H1 (cell line): ENCODE measurements around the gene DNAJC27. TPM values are rescaled to one million over a fixed set of nuclear protein-coding genes. Genes with fewer than 3 reads are reported as not detected.

Source experiments
- CTCF ChIA-PET: fragments of 300-600 bp; sonication (Branson Sonifier 250); formaldehyde crosslinking; loops from one replicate; lab custom pipeline; 2021; ENCODE audit not compliant: partially characterized antibody; lab: Charles Lee
- POLR2A ChIA-PET: fragments of 300-600 bp; sonication (Branson Sonifier 250); formaldehyde crosslinking; loops from one replicate; lab custom pipeline; 2021; ENCODE audit warnings: inconsistent platforms; ENCODE audit not compliant: partially characterized antibody; lab: Charles Lee
- DNase-seq, 2 experiments: peaks; one replicate each; pipeline versions ENCODE4 v3.0.0 to v3.0.0-alpha.2; 2010 to 2022; ENCODE audit warnings: low spot score in 2 of 2, low read depth in 1 of 2, mixed read lengths in 1 of 2
- FAIRE-seq: peaks from 2 replicates; lab custom pipeline; 2011; peaks lifted over from hg19 to GRCh38; lab: Jason Lieb, UNC
- H2AFZ ChIP-seq: 2 replicates; pipeline ENCODE4 v1.8.1; 2012; ENCODE audit warnings: low read length, inconsistent platforms
- H2AK5ac ChIP-seq: 2 replicates; pipeline ENCODE4 v1.6.1; 2013; ENCODE audit warnings: low read depth, low read length
- H2BK120ac ChIP-seq: replicated peaks from 2 replicates; pipeline ENCODE3; 2013; ENCODE audit warnings: low read depth, low read length, inconsistent platforms
- H2BK12ac ChIP-seq: 2 replicates; pipeline ENCODE4 v1.6.1; 2013; ENCODE audit warnings: low read depth, low read length
- H2BK15ac ChIP-seq: 2 replicates; pipeline ENCODE4 v1.6.1; 2013; ENCODE audit warnings: low read length
- H2BK20ac ChIP-seq: 2 replicates; pipeline ENCODE4 v1.6.1; 2013; ENCODE audit warnings: low read length
- H2BK5ac ChIP-seq: 2 replicates; pipeline ENCODE4 v1.6.1; 2013; ENCODE audit warnings: low read depth, low read length
- H3K14ac ChIP-seq: 2 replicates; pipeline ENCODE4 v1.6.1; 2013; ENCODE audit warnings: inconsistent platforms; ENCODE audit not compliant: insufficient read length
- H3K18ac ChIP-seq: 2 replicates; pipeline ENCODE4 v1.6.1; 2013; ENCODE audit warnings: low read length; ENCODE audit errors: extremely low read depth
- H3K23ac ChIP-seq: 2 replicates; pipeline ENCODE4 v1.6.1; 2013; ENCODE audit warnings: inconsistent platforms; ENCODE audit not compliant: insufficient read length
- H3K23me2 ChIP-seq: 2 replicates; pipeline ENCODE4 v1.6.1; 2013; ENCODE audit warnings: low read depth, low read length
- H3K27ac ChIP-seq: 2 replicates; pipeline ENCODE4 v1.6.1; 2011; ENCODE audit warnings: low read depth, low read length, inconsistent platforms
- H3K27me3 ChIP-seq, 4 experiments: replicated peaks in 1 of 4; 1 replicate in 1 of 4; 2 replicates in 3 of 4; pipeline versions ENCODE4 v1.6.1 to v1.8.1; 2011 to 2013; ENCODE audit warnings: low read length in 3 of 4, mild to moderate bottlenecking in 3 of 4, inconsistent platforms in 2 of 4, mixed read lengths in 2 of 4, moderate library complexity in 1 of 4; ENCODE audit not compliant: control insufficient read depth in 3 of 4, insufficient read depth in 3 of 4; ENCODE audit errors: extremely low read depth in 1 of 4
- H3K36me3 ChIP-seq, 4 experiments: 2 replicates each; pipeline versions ENCODE4 v1.6.1 to v1.8.1; 2011 to 2013; ENCODE audit warnings: mild to moderate bottlenecking in 4 of 4, low read length in 3 of 4, moderate library complexity in 2 of 4, control low read depth in 1 of 4, inconsistent platforms in 1 of 4; ENCODE audit not compliant: insufficient read depth in 4 of 4, control insufficient read depth in 2 of 4
- H3K4ac ChIP-seq: replicated peaks from 2 replicates; pipeline ENCODE3; 2013; ENCODE audit warnings: low read length, low read depth, mixed read lengths, inconsistent platforms; ENCODE audit not compliant: insufficient read length
- H3K4me1 ChIP-seq, 4 experiments: replicated peaks in 1 of 4; 1 replicate in 1 of 4; 2 replicates in 3 of 4; pipeline versions ENCODE4 v1.6.1 to v1.8.1; 2011 to 2013; ENCODE audit warnings: low read length in 3 of 4, inconsistent platforms in 2 of 4, mixed read lengths in 1 of 4; ENCODE audit not compliant: insufficient read depth in 4 of 4, control insufficient read depth in 3 of 4
- H3K4me2 ChIP-seq, 2 experiments: 2 replicates each; pipeline versions ENCODE4 v1.6.1 to v1.8.1; 2011 to 2013; ENCODE audit warnings: low read depth in 2 of 2, low read length in 2 of 2, control low read depth in 1 of 2, inconsistent platforms in 1 of 2, mild to moderate bottlenecking in 1 of 2; ENCODE audit not compliant: insufficient read depth in 1 of 2
- H3K4me3 ChIP-seq, 4 experiments: fragments of 200-600, 300-600 bp in 1 of 4; sonication (generic), shearing (Covaris generic), sonication (Bioruptor Twin) in 1 of 4; 2 replicates each; pipeline versions ENCODE4 v1.5.1 to v1.8.1; 2011 to 2016; ENCODE audit warnings: low read length in 4 of 4, low read depth in 3 of 4, control low read depth in 2 of 4, inconsistent platforms in 2 of 4, mild to moderate bottlenecking in 2 of 4, mixed read lengths in 1 of 4, moderate library complexity in 1 of 4; ENCODE audit not compliant: insufficient read depth in 2 of 4; ENCODE audit errors: extremely low read depth in 1 of 4
- H3K56ac ChIP-seq: replicated peaks from 2 replicates; pipeline ENCODE3; 2013; ENCODE audit warnings: low read depth, mild to moderate bottlenecking, mixed read lengths, low read length, inconsistent platforms; ENCODE audit not compliant: insufficient read length
- H3K79me1 ChIP-seq: 2 replicates; pipeline ENCODE4 v1.6.1; 2013; ENCODE audit warnings: low read depth, low read length, control low read depth
- H3K79me2 ChIP-seq, 2 experiments: 2 replicates each; pipeline versions ENCODE4 v1.6.1 to v1.8.1; 2012 to 2013; ENCODE audit warnings: low read length in 2 of 2, mild to moderate bottlenecking in 2 of 2, inconsistent platforms in 1 of 2; ENCODE audit not compliant: insufficient read depth in 2 of 2, control insufficient read depth in 1 of 2
- H3K9ac ChIP-seq, 4 experiments: replicated peaks in 1 of 4; 1 replicate in 1 of 4; 2 replicates in 3 of 4; pipeline versions ENCODE4 v1.6.1 to v1.8.1; 2011 to 2013; ENCODE audit warnings: low read depth in 3 of 4, low read length in 3 of 4, control low read depth in 2 of 4, mild to moderate bottlenecking in 2 of 4, moderate library complexity in 2 of 4, inconsistent platforms in 1 of 4; ENCODE audit errors: extremely low read depth in 1 of 4
- H3K9me3 ChIP-seq, 2 experiments: 2 replicates each; pipeline versions ENCODE4 v1.6.1 to v1.8.1; 2012 to 2013; ENCODE audit warnings: mild to moderate bottlenecking in 2 of 2, moderate library complexity in 2 of 2, control low read depth in 1 of 2, inconsistent platforms in 1 of 2, low read depth in 1 of 2, low read length in 1 of 2, mixed read lengths in 1 of 2; ENCODE audit not compliant: insufficient read depth in 2 of 2
- H4K20me1 ChIP-seq, 2 experiments: replicated peaks in 1 of 2; 2 replicates each; pipeline versions ENCODE3 to v1.8.1; 2011 to 2013; ENCODE audit warnings: inconsistent platforms in 2 of 2, low read length in 2 of 2, mild to moderate bottlenecking in 1 of 2; ENCODE audit not compliant: insufficient read depth in 2 of 2, control insufficient read depth in 1 of 2
- H4K5ac ChIP-seq: 2 replicates; pipeline ENCODE4 v1.6.1; 2013; ENCODE audit warnings: low read length, low read depth, mixed read lengths, inconsistent platforms; ENCODE audit not compliant: insufficient read length
- H4K8ac ChIP-seq: 2 replicates; pipeline ENCODE4 v1.8.0; 2013; ENCODE audit warnings: mild to moderate bottlenecking, moderate library complexity, low read length, inconsistent platforms; ENCODE audit not compliant: insufficient read depth; ENCODE audit errors: extremely low read depth
- H4K91ac ChIP-seq: replicated peaks from 2 replicates; pipeline ENCODE3; 2013; ENCODE audit warnings: low read length, mixed read lengths, inconsistent platforms; ENCODE audit not compliant: insufficient read length
- BRCA1 ChIP-seq: IDR thresholded peaks from 2 replicates; pipeline ENCODE4 v1.6.1; 2012; ENCODE audit warnings: low read depth, low read length, improper control_type of control experiment
- CBX5 ChIP-seq: fragments of 300-800, 300-1000 bp; sonication (generic); IDR thresholded peaks from 2 replicates; pipeline ENCODE4 v1.7.1; 2016; ENCODE audit warnings: antibody characterized with exemption, low read length, low read depth
- CEBPB ChIP-seq: IDR thresholded peaks from 2 replicates; pipeline ENCODE4 v1.6.1; 2012; ENCODE audit warnings: low read depth, low read length
- CHD2 ChIP-seq: IDR thresholded peaks from 2 replicates; pipeline ENCODE4 v1.6.1; 2012; ENCODE audit warnings: low read length, improper control_type of control experiment
- NRF1 ChIP-seq: IDR thresholded peaks from 2 replicates; pipeline ENCODE4 v1.6.1; 2011; ENCODE audit warnings: mild to moderate bottlenecking, low read depth, low read length, improper control_type of control experiment
- SP4 ChIP-seq: IDR thresholded peaks from 2 replicates; pipeline ENCODE4 v1.6.1; 2012; ENCODE audit warnings: low read length, inconsistent platforms
- TAF1 ChIP-seq: IDR thresholded peaks from 2 replicates; pipeline ENCODE4 v1.6.1; 2011; ENCODE audit warnings: mild to moderate bottlenecking, low read depth, low read length
- WGBS, 2 experiments: shearing (Covaris generic) in 1 of 2; methylation state at CpG; one replicate each; pipeline versions ENCODE4 v1.1.6 to v1.1.7; 2013 to 2015; ENCODE audit warnings: low lambda C conversion rate in 2 of 2, mixed read lengths in 2 of 2, inconsistent platforms in 1 of 2, low coverage in 1 of 2, missing lambda C conversion rate in 1 of 2; ENCODE audit not compliant: insufficient replicate concordance in 2 of 2, insufficient coverage in 1 of 2, insufficient read length in 1 of 2; ENCODE audit errors: extremely low coverage in 1 of 2, missing lambda C conversion rate in 1 of 2; 5-methylcytosine and 5-hydroxymethylcytosine counted together
- polyA plus RNA-seq, 7 experiments: library from polyadenylated mRNA; depleted of rRNA in 3 of 7; stranded (reverse) in 5 of 7; unstranded in 2 of 7; fragments of >200 nt in 5 of 7; fragments of 200-250 nt in 2 of 7; gene quantifications; 1 replicate in 5 of 7; 2 replicates in 1 of 7; 4 replicates in 1 of 7; pipeline versions ENCODE4 v1.2.1 to v1.2.3, GENCODE V29; 2011 to 2013; ENCODE audit warnings: missing spikeins in 2 of 7, mixed read lengths in 2 of 7
- total RNA-seq: library from RNA; stranded (reverse); fragmentation: NEBNext Ultra II Directional; extraction: Animal tissue kit (Norgen Biotek cat#: 25700); gene quantifications from 2 replicates; pipeline ENCODE4 v1.2.1, GENCODE V29; 2021

DNAJC27 gene
- total and polyA plus RNA-seq, 2 of the 8 experiments (the other 6 are each of a cell fraction or from before 2014, with no cell fraction given) = 1.4 to 4.5 TPM

GRCh38 chr2:24973812-24974211 lies 2.1 kb upstream of the DNAJC27 start:
- Histone ChIP-seq H4K8ac (no peak overlapping the region), H3K9me3 (no peaks in the 10 kb centered on the region), H3K18ac (no peak overlapping the region), H4K91ac (no peak overlapping the region), H3K23me2 (peaks cover 10% of the 10 kb centered on the region), H2BK120ac (no peak overlapping the region), H4K5ac (no peak overlapping the region), H2BK20ac (no peak overlapping the region), H3K79me1 (no peaks in the 10 kb centered on the region), H3K4me2 (no peak overlapping the region), H2BK12ac (no peak overlapping the region), H3K14ac (no peak overlapping the region), H3K23ac (no peak overlapping the region), H4K20me1 (no peaks in the 10 kb centered on the region), H3K27ac (no peak overlapping the region), H2BK15ac (no peak overlapping the region), H3K4me1 (no peaks in the 10 kb centered on the region), H2AFZ (no peak overlapping the region), H3K36me3 (no peaks in the 10 kb centered on the region), H2AK5ac (no peak overlapping the region), H3K4me3 (no peak overlapping the region), H3K79me2 (peaks cover 0 to 6% of the 10 kb centered on the region in 2 experiments; a peak in 1 of 4 replicates), H2BK5ac (no peak overlapping the region), H3K4ac (no peak overlapping the region), H3K27me3 (no peaks in the 10 kb centered on the region), H3K9ac (no peak overlapping the region), H3K56ac (no peak overlapping the region)
- FAIRE-seq (no peak), DNase-seq (no peak)
- CTCF ChIA-PET = interaction anchor here (1.0 to 8.8 kb wide), 5 partner anchors 68 to 222 kb away, joined by 3 to 176 read pairs (median 5); partner anchors contain the start of gene EFR3B
- 88% methylated on average over 4 of the region's 4 CpGs; no CpG with 5 or more reads in 1 of the 2 experiments for WGBS, 2 experiments
- TF ChIP-seq BRCA1 (no peak), CBX5 (no peak), CEBPB (no peak), NRF1 (no peak), TAF1 (no peak), SP4 (no peak), CHD2 (no peak)
- POLR2A ChIA-PET = interaction anchor here (1.0 to 2.1 kb wide), 3 partner anchors 8 to 157 kb away, joined by 3 to 11 read pairs (median 3); no protein-coding TSS in a partner anchor
